HL-60 (cell line): ENCODE results near the gene SMG5.

Experiments
- DNase-seq, 2 experiments: peaks; one replicate each; pipeline ENCODE4 v3.0.0-alpha.2; 2010 to 2020; ENCODE audit warnings: low read depth in 1 of 2, low spot score in 1 of 2
- H3K27ac ChIP-seq: fragments of 250-450 bp; sonication (Bioruptor Pico); replicated peaks from 2 replicates; pipeline ENCODE4 v1.5.1; 2020; ENCODE audit warnings: mild to moderate bottlenecking, moderate library complexity
- H3K27me3 ChIP-seq: fragments of 250-450 bp; sonication (Bioruptor Pico); 2 replicates; pipeline ENCODE4 v1.5.1; 2021; ENCODE audit warnings: mild to moderate bottlenecking, moderate library complexity; ENCODE audit not compliant: insufficient read depth, poor library complexity, severe bottlenecking
- H3K4me3 ChIP-seq: replicated peaks from 2 replicates; pipeline ENCODE4 v1.5.1; 2011; ENCODE audit warnings: mild to moderate bottlenecking, control low read depth, low read length; ENCODE audit not compliant: insufficient read depth
- CTCF ChIP-seq: IDR thresholded peaks from one replicate; pipeline ENCODE4 v1.5.1; 2011; ENCODE audit warnings: low read length, control low read depth, inconsistent platforms; ENCODE audit not compliant: insufficient read depth
- GABPA ChIP-seq: IDR thresholded peaks from 2 replicates; pipeline ENCODE4 v1.6.1; 2012; ENCODE audit warnings: low read depth
- POLR2AphosphoS5 ChIP-seq: IDR thresholded peaks from 2 replicates; pipeline ENCODE4 v1.6.1; 2012; ENCODE audit warnings: low read depth
- REST ChIP-seq: IDR thresholded peaks from 2 replicates; pipeline ENCODE4 v1.6.1; 2012; ENCODE audit warnings: low read depth; ENCODE audit not compliant: insufficient replicate concordance
- SPI1 ChIP-seq: IDR thresholded peaks from 2 replicates; pipeline ENCODE4 v1.6.1; 2012; ENCODE audit warnings: low read depth, mild to moderate bottlenecking, borderline replicate concordance

SMG5 gene

GRCh38 chr1:156245451-156246232, 37.0 kb downstream of the SMG5 start:
- Histone ChIP-seq H3K4me3 (peak overlapping the region; percentile 21), H3K27ac (no peak overlapping the region), H3K27me3 (no peaks in the 10 kb centered on the region)
- DNase-seq = peak; percentile 39 to 53
- TF ChIP-seq GABPA = no peak
- peak; percentile 49 for TF ChIP-seq POLR2AphosphoS5

- TF ChIP-seq SPI1 (no peak), CTCF (no peak), POLR2AphosphoS5 (no peak), REST (no peak)
- H3K27me3 ChIP-seq = no peaks in the 10 kb centered on the region
- DNase-seq = no peak
- H3K27ac ChIP-seq = no peak overlapping the region
- H3K4me3 ChIP-seq = no peak overlapping the region
These were observed 37.9 kb downstream of the SMG5 start for GRCh38 chr1:156244712-156245111.

GRCh38 chr1:156244126-156244525, 38.5 kb downstream of the SMG5 start:
- no peak for DNase-seq
- Histone ChIP-seq H3K27me3 (no peaks in the 10 kb centered on the region), H3K4me3 (no peak overlapping the region), H3K27ac (no peak overlapping the region)
- TF ChIP-seq REST (no peak), CTCF (no peak), GABPA (no peak)

- H3K4me3 ChIP-seq = no peak overlapping the region
- no peak for DNase-seq
- no peak overlapping the region for H3K27ac ChIP-seq
- TF ChIP-seq GABPA = no peak
- no peak for TF ChIP-seq REST
- no peak for TF ChIP-seq SPI1
- no peak for TF ChIP-seq POLR2AphosphoS5
- TF ChIP-seq CTCF = no peak
- H3K27me3 ChIP-seq = no peaks in the 10 kb centered on the region
These were observed 39.9 kb downstream of the SMG5 start for GRCh38 chr1:156242738-156243137.
